Mammary epithelial cell (primary cell): ENCODE measurements around the gene THYN1.

Experiments used
- CTCF ChIP-seq, 2 donors: IDR thresholded peaks in 1 of 2; conservative IDR thresholded peaks in 1 of 2; 2 replicates each; pipeline ENCODE4 v1.5.1; 2011 to 2012; ENCODE audit warnings: inconsistent platforms in 2 of 2, low read length in 2 of 2, mild to moderate bottlenecking in 2 of 2, control low read depth in 1 of 2, low read depth in 1 of 2; ENCODE audit not compliant: insufficient read depth in 1 of 2; ENCODE audit errors: extremely low read depth in 1 of 2
- EZH2 ChIP-seq: IDR thresholded peaks from 2 replicates; pipeline ENCODE4 v1.6.1; 2012; ENCODE audit warnings: low read length, inconsistent platforms, borderline replicate concordance

- TF ChIP-seq CTCF (conservative IDR thresholded peaks at IDR 0.05 in 1 of 2, IDR thresholded peaks at IDR 0.05 in 1 of 2; ENCODE audit: extremely low read depth in 1 of 2, insufficient read depth in 1 of 2, low read depth in 1 of 2, low read length in 2 of 2) (no peak), EZH2 (no peak)
These were observed 30.0 kb downstream of the THYN1 start for GRCh38 chr11:134223121-134223520.
